Stimulated activated CD4-positive, alpha-beta T cell treated with anti-CD3 and anti-CD28 coated beads, Interleukin-2, amount 100 ng/mL, for 48 hours (primary cell): ENCODE results near the gene LIFR.
"Not testable (repeated sequence)": the region's sequence is repeated elsewhere in the genome, so short reads cannot be mapped to it uniquely, and the experiment has no call there.

Experiments used
- DNase-seq, 2 donors: peaks; one replicate each; pipeline ENCODE4 v3.0.0-alpha.2; 2020

LIFR gene

GRCh38 chr5:38546691-38547146 is 9.7 kb downstream of the LIFR start:
- DNase-seq, result no peak

- no peak for DNase-seq
Measured at GRCh38 chr5:38543886-38544285, 12.6 kb downstream of the LIFR start.

DNA sequence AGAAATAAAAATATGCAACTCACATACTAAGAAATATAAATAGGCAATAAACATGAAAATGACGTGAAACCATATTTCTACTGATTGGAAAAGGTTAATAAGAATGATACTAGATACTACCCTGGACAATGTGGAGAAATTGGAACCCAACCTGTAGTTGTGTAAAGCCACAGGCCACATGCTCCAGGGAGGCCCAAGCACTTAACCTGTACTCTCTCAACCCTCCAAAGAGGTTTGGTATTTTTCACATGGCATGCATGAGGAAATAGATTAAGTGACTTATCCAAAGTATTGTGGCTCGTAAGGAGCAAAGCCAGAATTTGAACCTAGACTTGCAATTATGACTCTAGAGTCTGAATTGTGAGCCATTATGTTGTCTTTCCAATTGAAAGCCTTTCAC is 13.4 kb downstream of the LIFR start:
- no peak for DNase-seq

DNA sequence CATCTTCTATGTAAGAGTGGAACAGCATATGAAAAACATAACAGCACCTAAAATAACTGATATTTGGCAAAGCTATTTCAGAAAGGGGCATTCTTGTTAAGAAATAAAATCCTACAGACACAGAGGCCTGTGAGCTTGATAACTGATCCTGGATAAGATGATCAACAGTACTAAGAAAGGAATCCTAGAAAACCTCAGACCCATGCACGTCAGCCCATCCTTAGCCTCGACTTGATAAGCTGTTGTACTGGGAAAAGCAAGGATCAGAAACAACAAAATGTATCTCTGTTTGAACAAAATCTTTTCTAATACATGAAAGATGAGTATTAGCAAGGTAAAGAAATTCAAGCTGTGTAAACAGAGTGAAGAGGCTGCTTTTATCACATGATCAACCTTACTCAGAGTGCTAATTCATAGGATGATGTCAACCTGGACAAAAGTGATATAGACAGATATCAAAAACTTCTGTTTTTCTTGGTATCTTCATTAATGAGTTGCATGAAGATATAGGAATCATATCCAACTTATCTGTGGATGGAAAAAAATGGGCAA is 15.2 kb downstream of the LIFR start:
- DNase-seq, result no peak

DNA sequence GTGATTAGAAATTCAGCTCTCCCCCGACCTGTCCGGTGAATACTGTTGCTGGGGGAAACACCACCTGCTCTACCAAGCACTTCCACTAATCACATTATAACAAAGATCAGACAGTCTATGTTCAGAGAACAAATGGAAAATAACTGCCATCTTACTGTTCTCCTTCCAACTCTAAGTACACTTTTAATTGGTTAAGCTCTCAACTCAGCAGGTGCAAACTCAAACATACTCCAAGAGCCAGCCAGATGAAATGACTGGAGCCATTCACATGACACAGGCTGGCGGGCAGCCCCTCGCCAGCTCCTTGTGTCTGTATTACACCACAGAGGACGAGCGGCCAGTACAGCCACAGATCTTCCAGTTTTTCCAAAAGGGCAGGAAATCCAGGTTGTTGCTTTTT is 16.1 kb downstream of the LIFR start:
- no peak for DNase-seq

DNA sequence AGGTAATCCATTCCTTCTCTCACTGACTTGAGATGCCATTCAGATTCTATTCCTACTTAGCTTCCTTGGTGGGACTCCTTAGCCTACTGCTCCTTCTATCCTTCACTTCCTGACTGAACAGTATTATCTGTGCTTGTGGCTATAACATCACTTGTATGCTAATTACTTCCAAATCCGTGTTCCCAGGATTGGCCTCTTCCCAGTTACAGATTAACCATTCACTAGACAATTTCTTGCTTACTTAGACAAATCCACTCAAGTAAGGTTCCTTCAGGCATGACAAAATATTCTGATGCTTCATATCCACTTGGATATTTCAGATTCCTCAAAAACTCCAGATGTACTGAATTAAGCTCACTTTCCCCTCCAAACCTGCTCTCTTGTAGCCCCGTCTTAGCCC is 18.3 kb downstream of the LIFR start:
- no peak for DNase-seq

- no peak for DNase-seq
Measured at GRCh38 chr5:38537505-38537904, 18.9 kb downstream of the LIFR start.

GRCh38 chr5:38536968-38537367 is 19.5 kb downstream of the LIFR start:
- no peak for DNase-seq

DNA sequence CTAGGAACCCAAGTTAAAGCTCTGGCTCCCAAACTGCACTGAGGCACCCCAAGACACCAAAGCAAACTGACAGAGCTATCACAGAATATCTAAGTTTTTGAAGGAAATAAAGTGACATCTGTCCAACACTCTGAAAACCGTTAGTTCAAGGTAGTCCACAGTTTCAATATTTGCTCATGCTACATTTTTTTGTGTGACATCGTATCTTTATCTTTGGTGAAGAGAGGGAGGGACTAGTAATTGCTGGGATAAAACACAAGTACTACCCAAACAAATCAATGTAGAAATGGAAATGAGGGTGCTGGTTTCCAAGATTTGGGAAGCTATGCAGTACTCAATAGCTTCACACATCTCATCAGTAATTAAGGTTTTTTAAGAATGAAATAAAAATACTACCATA is 20.6 kb downstream of the LIFR start:
- DNase-seq, result no peak

GRCh38 chr5:38535248-38535750 is 21.1 kb downstream of the LIFR start:
- no peak for DNase-seq

DNA sequence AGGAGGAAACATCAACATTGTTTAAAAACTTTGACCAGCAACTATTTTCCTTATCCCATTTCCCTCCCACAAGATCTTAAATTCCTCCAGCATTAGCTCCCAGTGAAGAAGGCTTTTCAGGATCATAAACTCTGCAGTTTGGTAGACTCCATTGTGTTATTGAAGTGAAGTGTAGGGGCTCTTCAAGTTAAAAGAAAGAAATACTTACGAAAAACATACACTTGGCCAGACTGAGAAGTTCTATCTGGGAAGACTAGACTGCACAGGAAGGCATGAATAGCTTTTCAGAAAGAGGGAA is 22.3 kb downstream of the LIFR start:
- no peak for DNase-seq

GRCh38 chr5:38533286-38534155 is 22.9 kb downstream of the LIFR start:
- no peak for DNase-seq

DNA sequence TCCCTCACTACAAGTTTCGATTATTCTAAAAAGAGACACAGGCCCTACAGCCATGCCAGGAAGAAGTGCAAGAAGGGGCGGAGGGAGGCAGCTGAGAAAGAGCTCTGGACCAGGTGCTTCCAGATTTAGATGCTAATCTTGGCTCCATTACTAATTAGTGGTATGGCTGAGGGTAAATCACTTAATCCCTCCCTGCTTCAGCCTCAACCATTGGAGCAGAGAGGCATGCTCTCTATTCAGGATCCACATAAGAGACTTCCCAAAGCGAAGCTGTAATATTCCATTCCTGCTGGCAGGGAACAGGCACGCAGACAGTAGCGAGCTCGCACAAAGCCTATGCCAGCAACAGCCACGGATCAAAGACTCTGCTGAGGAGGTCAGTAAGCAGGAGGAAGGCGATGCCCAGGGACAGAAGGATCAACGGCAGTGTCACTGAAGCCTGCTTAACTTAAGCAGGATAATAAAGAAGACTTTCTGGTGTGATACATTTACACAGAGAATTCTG is 24.2 kb downstream of the LIFR start:
- no peak for DNase-seq

- no peak for DNase-seq
Measured at GRCh38 chr5:38531518-38531917, 24.9 kb downstream of the LIFR start.

- DNase-seq, result no peak
Measured at GRCh38 chr5:38529955-38530646, 26.3 kb downstream of the LIFR start.

GRCh38 chr5:38528162-38528703 is 28.2 kb downstream of the LIFR start:
- no peak for DNase-seq

GRCh38 chr5:38527475-38527874 is 29.0 kb downstream of the LIFR start:
- DNase-seq, result no peak

DNA sequence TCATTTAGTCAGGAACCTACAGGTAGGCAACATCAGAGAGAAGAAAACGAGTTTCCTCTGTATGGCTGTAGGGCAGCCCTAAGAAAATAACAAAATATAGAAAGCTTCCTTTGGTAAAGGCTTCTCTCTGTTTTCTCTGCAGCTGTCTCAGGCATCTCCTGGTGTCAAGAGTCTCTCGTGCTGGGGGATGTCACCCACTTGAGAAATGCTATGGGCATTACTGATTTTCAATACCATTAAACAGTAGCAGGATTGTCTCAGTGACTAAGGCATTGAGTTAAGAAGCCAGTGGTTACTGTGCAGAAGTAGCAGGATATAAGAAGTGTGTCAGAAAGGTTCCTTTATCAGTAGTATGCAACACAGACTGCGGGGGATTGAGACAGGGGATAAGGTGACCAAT is 32.4 kb downstream of the LIFR start:
- no peak for DNase-seq

GRCh38 chr5:38519476-38519875 is 37.0 kb downstream of the LIFR start:
- DNase-seq, result no peak

- DNase-seq, result no peak
Measured at GRCh38 chr5:38518341-38518740, 38.1 kb downstream of the LIFR start.

- not testable (repeated sequence) for DNase-seq
Measured at GRCh38 chr5:38516649-38517048, 39.8 kb downstream of the LIFR start.

DNA sequence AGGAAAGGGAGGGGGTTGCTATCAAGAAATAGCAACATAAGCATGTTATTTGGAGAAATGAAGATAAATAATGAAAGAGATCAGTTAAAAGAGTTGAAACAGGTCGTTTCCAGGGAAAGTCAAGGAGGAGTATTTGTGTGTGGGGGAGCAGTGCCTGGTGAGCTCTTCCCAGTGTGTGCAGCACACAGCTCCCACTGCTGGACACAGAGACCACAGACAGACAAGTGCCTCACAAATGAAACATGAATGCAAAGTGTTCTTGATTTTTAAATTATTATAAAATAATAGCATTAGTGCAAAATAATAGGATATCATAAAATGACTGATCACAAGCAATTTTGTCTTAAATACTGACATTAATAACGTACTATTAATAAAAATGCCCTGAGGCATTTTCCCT is 40.8 kb downstream of the LIFR start:
- DNase-seq, result no peak

GRCh38 chr5:38515092-38515491 is 41.4 kb downstream of the LIFR start:
- DNase-seq, result no peak

- no peak for DNase-seq
Measured at GRCh38 chr5:38509185-38509584, 47.3 kb downstream of the LIFR start.
